Stimulated activated CD4-positive, alpha-beta T cell treated with anti-CD3 and anti-CD28 coated beads, TNF-alpha, amount 100 ng/mL, for 24 hours (primary cell): Measurements from ENCODE around the gene LCE4A.
"Not testable (repeated sequence)": the region's sequence is repeated elsewhere in the genome, so short reads cannot be mapped to it uniquely, and the experiment has no call there.

ENCODE experiments used
- DNase-seq, 3 experiments: peaks; one replicate each; pipeline ENCODE4 v3.0.0-alpha.2; 2020; ENCODE audit warnings: low read depth in 3 of 3

The LCE4A gene, protein sequence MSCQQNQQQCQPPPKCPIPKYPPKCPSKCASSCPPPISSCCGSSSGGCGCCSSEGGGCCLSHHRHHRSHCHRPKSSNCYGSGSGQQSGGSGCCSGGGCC

DNA sequence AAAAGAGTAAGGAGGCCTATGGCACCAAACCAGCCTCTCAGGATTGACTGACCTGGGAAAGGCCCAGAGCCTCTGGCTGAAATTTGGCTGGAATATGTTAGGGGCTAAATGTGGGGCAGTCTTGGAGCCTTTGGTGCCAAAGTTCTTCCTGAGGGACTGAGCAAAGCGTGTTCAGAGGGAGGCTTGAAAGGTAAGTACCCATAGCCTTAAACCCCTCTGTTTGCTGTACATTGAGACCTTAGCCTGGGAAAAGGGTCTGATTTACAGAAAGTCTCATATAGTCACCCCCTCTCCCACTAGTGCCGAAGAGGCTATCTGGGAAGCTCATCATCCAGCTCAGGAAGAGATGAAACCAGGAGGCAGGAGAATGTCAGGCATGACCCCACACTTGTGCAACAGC lies at the start of gene LCE4A:
Gene LCE4A, plus strand, starts transcription at position 301 of the 400 bp plus-strand sequence. CDS start 916 bp downstream, outside the sequence.
- DNase-seq = no peak

GRCh38 chr1:152658649-152659048 lies 49.3 kb upstream of the LCE4A start:
- DNase-seq = no peak

GRCh38 chr1:152663098-152663497 lies 44.9 kb upstream of the LCE4A start, which contains the start of gene LCE2D:
Gene LCE2D, plus strand, starts transcription at chr1:152663380. Its CDS starts 726 bp downstream, at chr1:152664106.
- DNase-seq = no peak

GRCh38 chr1:152666171-152666570 lies 41.8 kb upstream of the LCE4A start:
- DNase-seq = not testable (repeated sequence)

DNA sequence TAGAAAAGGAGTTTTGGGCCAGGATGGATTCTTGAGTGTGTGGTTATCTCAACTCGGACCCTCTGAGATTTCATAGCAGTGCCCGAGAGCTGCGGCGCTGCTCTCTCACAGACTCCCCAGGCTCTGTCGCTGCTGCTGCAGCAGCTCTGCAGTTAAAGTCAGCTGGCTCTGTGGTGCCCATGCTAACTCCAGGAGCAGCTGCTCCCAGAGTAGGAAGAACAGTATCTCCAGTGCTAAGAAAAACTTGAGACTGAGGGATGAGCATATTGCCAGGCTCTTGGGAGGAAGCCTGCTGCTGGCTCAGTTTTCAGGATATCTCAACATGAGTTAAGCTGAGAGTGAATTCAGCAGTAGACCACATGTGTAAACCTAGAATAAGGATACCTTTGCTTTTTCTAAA lies 40.3 kb upstream of the LCE4A start:
- DNase-seq = no peak

GRCh38 chr1:152673016-152673415 lies 34.9 kb upstream of the LCE4A start:
- no peak for DNase-seq

- not testable (repeated sequence) for DNase-seq
Observed at GRCh38 chr1:152674983-152675382, 33.0 kb upstream of the LCE4A start, which contains the start of gene LCE2C. Gene LCE2C, plus strand, starts transcription at chr1:152675279. Its CDS starts 737 bp downstream, at chr1:152676016.

DNA sequence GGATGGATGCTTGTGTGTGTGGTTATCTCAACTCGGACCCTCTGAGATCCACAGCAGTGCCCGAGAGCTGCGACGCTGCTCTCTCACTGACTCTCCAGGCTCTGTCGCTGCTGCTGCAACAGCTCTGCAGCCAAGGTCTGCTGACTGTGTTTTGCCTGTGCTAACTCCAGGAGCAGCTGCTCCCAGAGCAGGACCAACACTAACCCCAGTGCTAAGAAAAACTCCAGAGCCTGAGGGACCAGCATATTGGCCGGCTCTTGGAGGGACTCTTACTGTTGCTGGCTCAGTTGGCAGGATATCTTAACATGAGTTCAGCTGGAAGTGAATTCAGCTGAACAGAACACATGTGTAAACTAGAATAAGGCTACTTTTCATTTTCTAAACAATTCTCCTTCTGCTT lies 28.5 kb upstream of the LCE4A start:
- DNase-seq = no peak

- DNase-seq = no peak
Observed at GRCh38 chr1:152681616-152682015, 26.3 kb upstream of the LCE4A start.

GRCh38 chr1:152683846-152684245 lies 24.1 kb upstream of the LCE4A start:
- no peak for DNase-seq

DNA sequence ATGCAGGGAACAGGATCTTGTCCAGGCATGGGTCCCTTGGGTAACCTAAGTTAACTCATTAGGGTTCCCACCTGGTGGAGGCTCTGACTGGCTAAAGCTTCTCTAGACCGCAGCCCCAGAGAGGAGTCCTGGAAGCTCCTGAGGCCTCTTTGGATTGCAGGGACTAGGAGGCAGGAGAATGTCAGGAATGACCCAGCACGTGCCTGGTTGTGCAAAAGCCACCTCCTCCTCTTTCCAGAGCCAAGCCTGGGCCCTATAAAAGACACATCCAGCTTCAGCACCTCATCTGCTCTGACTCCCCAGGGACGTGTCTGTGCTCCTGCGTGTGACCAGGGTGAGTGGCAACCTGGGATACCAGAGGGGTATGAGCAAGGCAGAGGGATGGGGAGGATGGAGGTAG lies 22.1 kb upstream of the LCE4A start, which contains the start of gene LCE2B:
Gene LCE2B, plus strand, starts transcription at position 301 of the 400 bp plus-strand sequence. CDS start 721 bp downstream, outside the sequence.
- not testable (repeated sequence) for DNase-seq

- DNase-seq = no peak
Observed at GRCh38 chr1:152697701-152698600, 10.0 kb upstream of the LCE4A start, which contains the start of gene LCE2A. Gene LCE2A, plus strand, starts transcription at chr1:152698345. Its CDS starts 557 bp downstream, at chr1:152698902.

GRCh38 chr1:152699746-152700145 lies 8.2 kb upstream of the LCE4A start:
- DNase-seq = no peak

DNA sequence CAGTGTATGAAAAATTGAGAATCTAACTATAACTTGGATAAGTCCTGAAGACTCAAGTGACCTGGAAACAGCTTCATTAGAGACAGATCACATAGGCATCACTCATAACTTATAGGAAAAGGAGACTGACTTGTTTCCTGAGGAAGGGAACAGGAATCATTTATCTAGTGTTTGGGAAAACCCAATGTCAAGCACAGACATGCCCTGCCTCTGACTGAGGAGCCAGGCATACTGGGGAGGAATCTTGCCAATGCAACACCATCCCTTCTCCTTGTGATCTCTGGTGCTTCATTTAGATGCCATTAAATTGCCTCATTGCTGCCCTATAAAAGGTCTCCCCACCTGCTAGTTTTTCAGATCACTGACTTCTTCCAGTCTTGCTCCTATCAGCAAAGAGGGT lies 10.3 kb downstream of the LCE4A start:
- no peak for DNase-seq

DNA sequence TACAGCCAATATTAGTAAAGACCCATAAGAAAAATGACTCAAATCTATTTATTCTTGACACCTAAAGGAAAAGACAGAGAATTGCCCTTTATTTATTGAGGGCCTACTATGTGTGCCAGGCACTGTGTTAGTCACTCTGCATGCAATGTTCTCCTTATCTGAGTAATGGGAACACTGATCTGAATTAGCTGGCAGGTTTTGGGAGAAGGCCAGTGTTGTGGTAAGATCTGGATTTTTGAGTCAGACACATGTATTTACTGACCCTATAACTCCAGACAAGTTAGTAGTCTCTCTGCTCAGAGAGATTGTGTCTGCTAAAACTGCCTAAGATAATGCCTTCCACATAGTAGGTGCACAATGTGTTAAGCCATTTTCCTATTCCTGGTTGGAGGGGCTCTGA lies 17.3 kb downstream of the LCE4A start:
- no peak for DNase-seq

- no peak for DNase-seq
Observed at GRCh38 chr1:152728986-152729385, 21.0 kb downstream of the LCE4A start.

DNA sequence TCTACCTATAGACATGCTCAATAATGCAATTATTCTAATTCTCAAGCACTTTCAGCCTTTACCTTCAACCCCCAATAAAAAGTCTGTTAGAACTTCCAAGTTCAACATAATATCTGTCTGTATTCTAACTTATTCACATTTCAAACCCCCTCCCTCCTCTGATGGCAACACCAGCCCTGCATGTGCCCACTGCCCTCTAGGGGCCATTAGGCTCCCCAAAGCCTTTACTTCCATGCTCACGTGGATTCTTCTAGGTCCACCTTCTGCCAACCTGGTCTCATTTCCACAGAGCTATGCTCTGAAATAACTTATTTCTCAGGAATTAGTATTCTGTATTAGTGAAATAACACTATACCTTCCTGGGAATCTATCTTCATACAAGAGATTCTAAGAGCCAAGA lies 27.7 kb downstream of the LCE4A start:
- no peak for DNase-seq

- DNase-seq = no peak
Observed at GRCh38 chr1:152737997-152738396, 30.0 kb downstream of the LCE4A start.

DNA sequence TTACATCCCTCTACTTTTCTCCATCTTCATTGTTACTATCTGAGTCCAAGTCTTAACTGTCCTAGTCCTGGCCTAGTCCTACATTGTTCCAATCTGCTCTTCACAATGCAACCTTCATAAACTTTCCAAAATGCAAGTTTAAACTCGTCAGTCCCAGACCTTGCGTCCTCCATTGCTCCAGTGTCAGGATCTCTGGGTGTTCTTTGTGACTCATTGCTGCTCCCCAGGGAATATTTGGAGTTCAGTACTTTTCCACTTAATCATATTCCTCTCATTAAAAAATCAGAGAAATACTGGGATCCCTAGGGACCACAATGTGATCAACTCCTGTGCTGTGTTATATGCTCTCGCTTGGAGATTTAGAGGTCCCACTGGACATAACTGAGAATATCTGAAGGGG lies 31.9 kb downstream of the LCE4A start:
- no peak for DNase-seq

GRCh38 chr1:152741656-152742055 lies 33.7 kb downstream of the LCE4A start:
- no peak for DNase-seq

GRCh38 chr1:152743371-152744145 lies 35.6 kb downstream of the LCE4A start:
- DNase-seq = no peak

DNA sequence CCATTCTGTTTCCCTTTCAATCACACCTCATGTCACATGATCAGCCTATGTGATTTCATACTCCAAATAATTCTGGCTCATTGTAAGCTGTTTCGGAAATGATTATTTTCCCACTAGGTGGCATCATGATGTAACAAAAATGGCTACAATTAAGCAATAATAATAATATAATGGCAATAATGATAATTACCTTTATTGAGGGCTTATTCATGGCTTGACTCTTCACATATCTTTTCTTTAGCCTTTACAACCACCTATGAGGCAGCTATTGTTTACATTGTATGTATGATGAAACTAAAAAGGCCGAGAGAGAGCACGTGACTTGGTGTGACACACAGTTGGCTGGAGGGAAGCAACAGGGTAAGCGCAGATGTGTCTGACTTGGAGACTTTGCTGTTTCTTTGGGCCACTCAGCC lies 37.3 kb downstream of the LCE4A start:
- DNase-seq = no peak
